Coronary artery (tissue), 2 donors: ENCODE results near the gene ATP6AP1.
A peak's percentile ranks its signal among the peaks of the same experiment; 100 is the strongest.
"Not testable (repeated sequence)": the region's sequence is repeated elsewhere in the genome, so short reads cannot be mapped to it uniquely, and the experiment has no call there.

Source experiments
- DNase-seq: peaks from one replicate; pipeline ENCODE4 v3.0.0-alpha.2; 2017; ENCODE audit warnings: low spot score
- H3K27ac ChIP-seq, 2 donors: fragments of 200-600 bp; sonication (generic); one replicate each; pipeline ENCODE4 v1.5.1; 2016 to 2019
- H3K4me3 ChIP-seq: fragments of 200-600 bp; sonication (generic); 2 replicates; pipeline ENCODE4 v1.5.1; 2016; ENCODE audit warnings: mild to moderate bottlenecking, moderate library complexity
- TF ChIP-seq, protein P1 (sequence below): fragments of 200-600 bp; sonication (generic); IDR thresholded peaks from one replicate; pipeline ENCODE4 v1.5.1; 2019; ENCODE audit warnings: antibody characterized with exemption

ATP6AP1 gene

GRCh38 chrX:154382483-154383069, 45.9 kb upstream of the ATP6AP1 start:
- Histone ChIP-seq H3K4me3 (no peak overlapping the region), H3K27ac (no peak overlapping the region)
- TF ChIP-seq, protein P1, sequence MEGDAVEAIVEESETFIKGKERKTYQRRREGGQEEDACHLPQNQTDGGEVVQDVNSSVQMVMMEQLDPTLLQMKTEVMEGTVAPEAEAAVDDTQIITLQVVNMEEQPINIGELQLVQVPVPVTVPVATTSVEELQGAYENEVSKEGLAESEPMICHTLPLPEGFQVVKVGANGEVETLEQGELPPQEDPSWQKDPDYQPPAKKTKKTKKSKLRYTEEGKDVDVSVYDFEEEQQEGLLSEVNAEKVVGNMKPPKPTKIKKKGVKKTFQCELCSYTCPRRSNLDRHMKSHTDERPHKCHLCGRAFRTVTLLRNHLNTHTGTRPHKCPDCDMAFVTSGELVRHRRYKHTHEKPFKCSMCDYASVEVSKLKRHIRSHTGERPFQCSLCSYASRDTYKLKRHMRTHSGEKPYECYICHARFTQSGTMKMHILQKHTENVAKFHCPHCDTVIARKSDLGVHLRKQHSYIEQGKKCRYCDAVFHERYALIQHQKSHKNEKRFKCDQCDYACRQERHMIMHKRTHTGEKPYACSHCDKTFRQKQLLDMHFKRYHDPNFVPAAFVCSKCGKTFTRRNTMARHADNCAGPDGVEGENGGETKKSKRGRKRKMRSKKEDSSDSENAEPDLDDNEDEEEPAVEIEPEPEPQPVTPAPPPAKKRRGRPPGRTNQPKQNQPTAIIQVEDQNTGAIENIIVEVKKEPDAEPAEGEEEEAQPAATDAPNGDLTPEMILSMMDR = no peak
- no peak for DNase-seq

GRCh38 chrX:154383359-154384283, 44.9 kb upstream of the ATP6AP1 start:
- Histone ChIP-seq H3K27ac (peak overlapping the region in 1 of 2 donors; percentile 22), H3K4me3 (no peak overlapping the region)
- DNase-seq = no peak
- TF ChIP-seq, protein P1 = no peak

- Histone ChIP-seq H3K4me3 (no peak overlapping the region), H3K27ac (peak overlapping the region in 1 of 2 donors; percentile 22)
- TF ChIP-seq, protein P1 = no peak
- no peak for DNase-seq
Measured at GRCh38 chrX:154384284-154384892, 44.1 kb upstream of the ATP6AP1 start.

- not testable (repeated sequence) for H3K27ac ChIP-seq, H3K4me3 ChIP-seq, DNase-seq
Measured at GRCh38 chrX:154388094-154388493, 40.4 kb upstream of the ATP6AP1 start.

DNA sequence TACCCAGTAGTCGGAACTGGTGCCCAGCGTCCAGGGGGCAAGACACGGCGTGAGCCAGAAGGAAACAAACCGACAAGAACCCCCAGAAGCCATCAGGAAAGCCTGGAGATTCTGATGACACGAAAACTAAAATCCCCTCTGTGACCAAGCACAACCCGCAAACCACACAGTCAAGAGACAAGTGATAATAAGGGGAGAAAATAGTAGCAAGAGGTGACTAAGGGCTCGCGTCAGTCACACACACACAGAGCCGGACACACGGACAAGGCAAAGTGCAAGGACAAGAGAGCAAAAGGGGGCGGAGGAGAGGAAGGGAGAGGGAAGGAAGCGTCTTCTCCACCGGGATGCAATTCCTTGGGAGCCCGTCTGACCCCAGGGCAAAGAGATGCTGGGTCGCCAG, 39.8 kb upstream of the ATP6AP1 start:
- not testable (repeated sequence) for DNase-seq, H3K27ac ChIP-seq, H3K4me3 ChIP-seq

GRCh38 chrX:154389812-154390747, 38.4 kb upstream of the ATP6AP1 start:
- H3K27ac ChIP-seq = peak overlapping the region in 1 of 2 donors; percentile 87

GRCh38 chrX:154396363-154396762, 32.1 kb upstream of the ATP6AP1 start:
- H3K4me3 ChIP-seq, DNase-seq: not testable (repeated sequence)
- peak overlapping the region in 1 of 2 donors; percentile 99 for H3K27ac ChIP-seq

More at GRCh38 chrX:154389812-154390747, 38.4 kb upstream of the ATP6AP1 start:
- DNase-seq = not testable (repeated sequence)
- peak overlapping the region; percentile 63 for H3K4me3 ChIP-seq

GRCh38 chrX:154396973-154397887, 31.2 kb upstream of the ATP6AP1 start:
- H3K4me3 ChIP-seq = peak overlapping the region; percentile 84
- peak overlapping the region; percentile 96 to 99 for H3K27ac ChIP-seq
- DNase-seq = no peak
- TF ChIP-seq, protein P1 = no peak
